CD4-positive, alpha-beta memory T cell (primary cell): ENCODE results near the gene RP2. TPM values are rescaled to one million over a fixed set of nuclear protein-coding genes. Genes with fewer than 3 reads are reported as not detected.
A peak's percentile ranks its signal among the peaks of the same experiment; 100 is the strongest.

Experiments used
- CTCF ChIA-PET: fragments of 350-600 bp; sonication (Branson Sonifier 250); formaldehyde crosslinking; loops from one replicate; lab custom pipeline; 2021; ENCODE audit warnings: inconsistent platforms; ENCODE audit not compliant: partially characterized antibody; lab: Charles Lee
- POLR2A ChIA-PET: fragments of 350-600 bp; sonication (Branson Sonifier 250); formaldehyde crosslinking; loops from one replicate; lab custom pipeline; 2021; ENCODE audit not compliant: partially characterized antibody; lab: Charles Lee
- DNase-seq, 5 donors: peaks; one replicate each; pipeline versions ENCODE4 v3.0.0 to v3.0.0-alpha.2; 2020 to 2022; ENCODE audit warnings: mixed read lengths in 1 of 5
- H3K27ac ChIP-seq: one replicate; pipeline ENCODE4 v1.7.0; 2013; ENCODE audit warnings: low read depth, low read length
- H3K27me3 ChIP-seq: 2 replicates; pipeline ENCODE4 v1.7.0; 2013; ENCODE audit warnings: mild to moderate bottlenecking, low read length, moderate library complexity; ENCODE audit not compliant: insufficient read depth
- H3K36me3 ChIP-seq: 2 replicates; pipeline ENCODE4 v1.7.0; 2013; ENCODE audit warnings: mild to moderate bottlenecking, low read length, moderate library complexity; ENCODE audit not compliant: insufficient read depth
- H3K4me1 ChIP-seq: 2 replicates; pipeline ENCODE4 v1.7.0; 2013; ENCODE audit warnings: mild to moderate bottlenecking, low read length, moderate library complexity; ENCODE audit not compliant: insufficient read depth
- H3K4me3 ChIP-seq, 2 donors: one replicate each; pipeline ENCODE4 v1.7.0; 2013; ENCODE audit warnings: low read length in 2 of 2, mild to moderate bottlenecking in 1 of 2
- H3K9me3 ChIP-seq, 2 donors: one replicate each; pipeline ENCODE4 v1.7.0; 2013; ENCODE audit warnings: low read length in 2 of 2, control low read depth in 1 of 2; ENCODE audit not compliant: control insufficient read depth in 1 of 2
- H3K27ac Mint-ChIP-seq, 7 donors: one replicate each; pipeline ENCODE4 v1.8.0; 2020 to 2021; ENCODE audit warnings: mixed read lengths in 7 of 7, mild to moderate bottlenecking in 6 of 7, inconsistent platforms in 3 of 7, moderate library complexity in 3 of 7
- H3K27me3 Mint-ChIP-seq, 2 donors: one replicate each; pipeline ENCODE4 v1.8.0; 2020 to 2021; ENCODE audit warnings: mixed read lengths in 2 of 2
- H3K36me3 Mint-ChIP-seq, 2 donors: one replicate each; pipeline ENCODE4 v1.8.0; 2020 to 2021; ENCODE audit warnings: mixed read lengths in 2 of 2, inconsistent platforms in 1 of 2, mild to moderate bottlenecking in 1 of 2
- H3K4me1 Mint-ChIP-seq, 4 donors: one replicate each; pipeline ENCODE4 v1.8.0; 2020 to 2021; ENCODE audit warnings: mixed read lengths in 4 of 4, mild to moderate bottlenecking in 1 of 4
- H3K4me3 Mint-ChIP-seq, 8 donors: one replicate each; pipeline ENCODE4 v1.8.0; 2020 to 2021; ENCODE audit warnings: mixed read lengths in 8 of 8, mild to moderate bottlenecking in 7 of 8, moderate library complexity in 6 of 8, inconsistent platforms in 3 of 8
- H3K9me3 Mint-ChIP-seq, 8 donors: one replicate each; pipeline ENCODE4 v1.8.0; 2020 to 2021; ENCODE audit warnings: mixed read lengths in 8 of 8, mild to moderate bottlenecking in 5 of 8, inconsistent platforms in 3 of 8, moderate library complexity in 1 of 8
- intact Hi-C: fragments of 100-400 bp; cut with micrococcal nuclease; formaldehyde crosslinking; loops from one replicate; pipeline ENCODE4 v1.15.1; 2023
- polyA plus RNA-seq, 2 donors: library from polyadenylated mRNA; unstranded; fragments of 300-500 nt; fragmentation: Illumina TruSeq; gene quantifications; one replicate each; pipeline ENCODE4 v1.2.3, GENCODE V29; 2021
- total RNA-seq, 2 experiments: library from RNA; stranded (reverse); gene quantifications; one replicate each; pipeline ENCODE4 v1.2.3, GENCODE V29; 2021

The RP2 gene
- total RNA-seq, result 1 to 10 TPM; 7.1 to 7.5 TPM
- polyA plus RNA-seq, result 1 to 10 TPM; 5.8 to 9.7 TPM

GRCh38 chrX:46836701-46837557, at the start of gene RP2:
Gene RP2 (plus strand): TSS chrX:46837043. CDS start chrX:46837101, 58 bp downstream.
- peak within 1 kb of the TSS; percentile 42 to 91 for H3K4me3 ChIP-seq
- Mint-ChIP-seq H3K9me3 (no peaks in the 10 kb centered on the region), H3K27ac (peak within 1 kb of the TSS; percentile 90 to 96 (median 96)), H3K4me1 (peaks cover 2 to 45% (median 10%) of the 10 kb centered on the region in 4 donors), H3K4me3 (peak within 1 kb of the TSS; percentile 94 to 99 (median 96)), H3K27me3 (no peaks in the 10 kb centered on the region), H3K36me3 (peaks cover 0 to 14% of the 10 kb centered on the region in 2 donors)
- intact Hi-C loops, result loop anchor here (5.0 kb wide), 1 partner anchor 75 kb away; the partner anchor contains the start of gene JADE3
- POLR2A ChIA-PET, result interaction anchor here (0.8 to 1.0 kb wide), 3 partner anchors 75 to 719 kb away, joined by 3 read pairs; partner anchors contain the start of genes JADE3 and USP11
- H3K9me3 ChIP-seq, result no peaks in the 10 kb centered on the region
- CTCF ChIA-PET, result no interaction called here
- DNase-seq, result peak; percentile 79 to 88 (median 83)
- H3K27me3 ChIP-seq, result no peaks in the 10 kb centered on the region
- H3K36me3 ChIP-seq, result no peaks in the 10 kb centered on the region
- H3K4me1 ChIP-seq, result peaks cover 33% of the 10 kb centered on the region
- peak within 1 kb of the TSS; percentile 86 for H3K27ac ChIP-seq

- no peak overlapping the region for H3K27ac Mint-ChIP-seq
- Histone ChIP-seq H3K4me1 (peaks cover 8% of the 10 kb centered on the region), H3K4me3 (no peak overlapping the region), H3K27ac (no peak overlapping the region), H3K9me3 (no peaks in the 10 kb centered on the region), H3K27me3 (no peaks in the 10 kb centered on the region), H3K36me3 (no peaks in the 10 kb centered on the region)
- DNase-seq, result no peak
- H3K36me3 Mint-ChIP-seq, result no peaks in the 10 kb centered on the region
- intact Hi-C loops, result no loop called here
- POLR2A ChIA-PET, result no interaction called here
- H3K9me3 Mint-ChIP-seq, result no peaks in the 10 kb centered on the region
- H3K27me3 Mint-ChIP-seq, result no peaks in the 10 kb centered on the region
- H3K4me1 Mint-ChIP-seq, result peaks cover 0 to 20% (median 8%) of the 10 kb centered on the region in 4 donors
- CTCF ChIA-PET, result no interaction called here
- no peak overlapping the region for H3K4me3 Mint-ChIP-seq
Observed at GRCh38 chrX:46788902-46789301, 47.9 kb upstream of the RP2 start.

GRCh38 chrX:46791927-46792809, 44.7 kb upstream of the RP2 start:
- Mint-ChIP-seq H3K27me3 (no peaks in the 10 kb centered on the region), H3K36me3 (no peaks in the 10 kb centered on the region), H3K9me3 (no peaks in the 10 kb centered on the region), H3K4me1 (peaks cover 0 to 20% (median 8%) of the 10 kb centered on the region in 4 donors), H3K4me3 (peak overlapping the region in 3 of 8 donors; percentile 9 to 57 (median 51)), H3K27ac (peak overlapping the region in 3 of 7 donors; percentile 25 to 81 (median 50))
- H3K36me3 ChIP-seq, result no peaks in the 10 kb centered on the region
- no peaks in the 10 kb centered on the region for H3K9me3 ChIP-seq
- intact Hi-C loops, result loop anchor here (10.0 kb wide), 1 partner anchor 107 kb away; no protein-coding TSS in a partner anchor
- DNase-seq, result peak in 3 of 5 donors; percentile 3 to 37 (median 3)
- no peak overlapping the region for H3K27ac ChIP-seq
- H3K4me3 ChIP-seq, result no peak overlapping the region
- POLR2A ChIA-PET, result no interaction called here
- no peaks in the 10 kb centered on the region for H3K27me3 ChIP-seq
- H3K4me1 ChIP-seq, result peaks cover 8% of the 10 kb centered on the region
- CTCF ChIA-PET, result interaction anchor here (7.2 kb wide), 1 partner anchor 32 kb away, joined by 58 read pairs; the partner anchor contains the start of gene SLC9A7

GRCh38 chrX:46792810-46793188, 44.0 kb upstream of the RP2 start:
- Mint-ChIP-seq H3K9me3 (no peaks in the 10 kb centered on the region), H3K36me3 (no peaks in the 10 kb centered on the region), H3K4me1 (peaks cover 0 to 20% (median 8%) of the 10 kb centered on the region in 4 donors), H3K27me3 (no peaks in the 10 kb centered on the region), H3K4me3 (peak overlapping the region in 3 of 8 donors; percentile 9 to 57 (median 51)), H3K27ac (peak overlapping the region in 3 of 7 donors; percentile 25 to 81 (median 50))
- Histone ChIP-seq H3K36me3 (no peaks in the 10 kb centered on the region), H3K9me3 (no peaks in the 10 kb centered on the region), H3K27ac (no peak overlapping the region), H3K4me1 (peaks cover 8% of the 10 kb centered on the region), H3K27me3 (no peaks in the 10 kb centered on the region), H3K4me3 (no peak overlapping the region)
- intact Hi-C loops, result loop anchor here (10.0 kb wide), 1 partner anchor 108 kb away; no protein-coding TSS in a partner anchor
- POLR2A ChIA-PET, result no interaction called here
- DNase-seq, result no peak
- CTCF ChIA-PET, result interaction anchor here (7.2 kb wide), 1 partner anchor 32 kb away, joined by 58 read pairs; the partner anchor contains the start of gene SLC9A7

GRCh38 chrX:46793386-46794143, 43.3 kb upstream of the RP2 start:
- H3K4me3 ChIP-seq, result no peak overlapping the region
- H3K4me1 ChIP-seq, result peaks cover 8% of the 10 kb centered on the region
- no peaks in the 10 kb centered on the region for H3K27me3 Mint-ChIP-seq
- H3K27ac Mint-ChIP-seq, result peak overlapping the region in 3 of 7 donors; percentile 25 to 81 (median 45)
- no peaks in the 10 kb centered on the region for H3K9me3 ChIP-seq
- ChIA-PET POLR2A (no interaction called here), CTCF (interaction anchor here (7.2 kb wide), 1 partner anchor 33 kb away, joined by 58 read pairs; the partner anchor contains the start of gene SLC9A7)
- no peak overlapping the region for H3K4me3 Mint-ChIP-seq
- H3K27ac ChIP-seq, result no peak overlapping the region
- no peaks in the 10 kb centered on the region for H3K36me3 ChIP-seq
- peaks cover 0 to 20% (median 8%) of the 10 kb centered on the region in 4 donors for H3K4me1 Mint-ChIP-seq
- no peaks in the 10 kb centered on the region for H3K9me3 Mint-ChIP-seq
- intact Hi-C loops, result loop anchor here (10.0 kb wide), 1 partner anchor 109 kb away; no protein-coding TSS in a partner anchor
- no peaks in the 10 kb centered on the region for H3K27me3 ChIP-seq
- H3K36me3 Mint-ChIP-seq, result no peaks in the 10 kb centered on the region
- no peak for DNase-seq

- Histone ChIP-seq H3K4me1 (peaks cover 8% of the 10 kb centered on the region), H3K27ac (no peak overlapping the region), H3K9me3 (no peaks in the 10 kb centered on the region), H3K27me3 (no peaks in the 10 kb centered on the region), H3K36me3 (no peaks in the 10 kb centered on the region), H3K4me3 (no peak overlapping the region)
- no peaks in the 10 kb centered on the region for H3K27me3 Mint-ChIP-seq
- no peaks in the 10 kb centered on the region for H3K36me3 Mint-ChIP-seq
- no peak overlapping the region for H3K27ac Mint-ChIP-seq
- intact Hi-C loops, result loop anchor here (1.0 to 10.0 kb wide), 2 partner anchors 37 to 112 kb away; partner anchors contain the start of gene SLC9A7
- DNase-seq, result peak; percentile 47 to 57 (median 52)
- H3K4me1 Mint-ChIP-seq, result peaks cover 0 to 20% (median 8%) of the 10 kb centered on the region in 4 donors
- POLR2A ChIA-PET, result no interaction called here
- CTCF ChIA-PET, result interaction anchor here (1.0 to 7.2 kb wide), 10 partner anchors 9 to 154 kb away, joined by 3 to 58 read pairs (median 4); partner anchors contain the start of gene SLC9A7
- H3K9me3 Mint-ChIP-seq, result peaks cover 0 to 1% (median 0%) of the 10 kb centered on the region in 8 donors
- H3K4me3 Mint-ChIP-seq, result no peak overlapping the region
Observed at GRCh38 chrX:46796574-46797191, 40.2 kb upstream of the RP2 start.
